Measurements from ENCODE around the gene MACROD2. TPM values are rescaled to one million over a fixed set of nuclear protein-coding genes. Genes with fewer than 3 reads are reported as not detected.

Gene MACROD2
- total and polyA plus RNA-seq, 4 donors = 0.66 to 10.5 (median 3.3) TPM

DNA sequence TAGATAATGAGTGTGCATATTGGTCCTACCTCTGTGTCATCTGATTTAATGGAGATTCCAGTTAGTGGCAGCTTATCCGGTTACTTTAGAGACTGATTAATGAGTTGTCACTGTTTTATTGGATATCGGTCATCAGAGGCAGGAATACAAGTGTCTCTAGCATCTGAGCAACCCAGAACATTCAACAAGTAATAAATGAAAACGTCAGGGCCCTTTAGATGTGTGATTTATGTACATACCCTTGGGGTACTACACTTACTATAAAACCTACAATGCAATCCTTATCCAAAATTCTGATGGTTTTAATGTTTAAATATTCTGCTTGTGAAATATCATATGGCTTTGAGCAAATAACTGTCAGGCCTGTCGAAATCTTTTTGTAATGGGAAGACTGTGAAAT is 1460.0 kb downstream of the MACROD2 start:
- no peaks in the 10 kb centered on the region for H3K27me3 ChIP-seq (ENCODE audit: control insufficient read depth in 4 of 4, insufficient read depth in 4 of 4, low read length in 3 of 4)
- H3K9ac ChIP-seq (ENCODE audit: low read depth in 1 of 2, low read length in 2 of 2) = no peak overlapping the region
- no peaks in the 10 kb centered on the region for H3K9me3 ChIP-seq (ENCODE audit: control insufficient read depth in 4 of 4, low read length in 3 of 4)
- TF ChIP-seq, protein P1, sequence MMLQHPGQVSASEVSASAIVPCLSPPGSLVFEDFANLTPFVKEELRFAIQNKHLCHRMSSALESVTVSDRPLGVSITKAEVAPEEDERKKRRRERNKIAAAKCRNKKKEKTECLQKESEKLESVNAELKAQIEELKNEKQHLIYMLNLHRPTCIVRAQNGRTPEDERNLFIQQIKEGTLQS (IDR thresholded peaks at IDR 0.05) = no peak
- TF ChIP-seq, protein P2, sequence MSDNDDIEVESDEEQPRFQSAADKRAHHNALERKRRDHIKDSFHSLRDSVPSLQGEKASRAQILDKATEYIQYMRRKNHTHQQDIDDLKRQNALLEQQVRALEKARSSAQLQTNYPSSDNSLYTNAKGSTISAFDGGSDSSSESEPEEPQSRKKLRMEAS (IDR thresholded peaks at IDR 0.05) = no peak
- TF ChIP-seq TAF1 (conservative IDR thresholded peaks at IDR 0.05) (no peak), HNF4A (conservative IDR thresholded peaks at IDR 0.05) (no peak), RAD21 (IDR thresholded peaks at IDR 0.05) (no peak), FOXA1 (IDR thresholded peaks at IDR 0.05) (no peak), JUND (IDR thresholded peaks at IDR 0.05) (no peak)
- TF ChIP-seq, protein P3, sequence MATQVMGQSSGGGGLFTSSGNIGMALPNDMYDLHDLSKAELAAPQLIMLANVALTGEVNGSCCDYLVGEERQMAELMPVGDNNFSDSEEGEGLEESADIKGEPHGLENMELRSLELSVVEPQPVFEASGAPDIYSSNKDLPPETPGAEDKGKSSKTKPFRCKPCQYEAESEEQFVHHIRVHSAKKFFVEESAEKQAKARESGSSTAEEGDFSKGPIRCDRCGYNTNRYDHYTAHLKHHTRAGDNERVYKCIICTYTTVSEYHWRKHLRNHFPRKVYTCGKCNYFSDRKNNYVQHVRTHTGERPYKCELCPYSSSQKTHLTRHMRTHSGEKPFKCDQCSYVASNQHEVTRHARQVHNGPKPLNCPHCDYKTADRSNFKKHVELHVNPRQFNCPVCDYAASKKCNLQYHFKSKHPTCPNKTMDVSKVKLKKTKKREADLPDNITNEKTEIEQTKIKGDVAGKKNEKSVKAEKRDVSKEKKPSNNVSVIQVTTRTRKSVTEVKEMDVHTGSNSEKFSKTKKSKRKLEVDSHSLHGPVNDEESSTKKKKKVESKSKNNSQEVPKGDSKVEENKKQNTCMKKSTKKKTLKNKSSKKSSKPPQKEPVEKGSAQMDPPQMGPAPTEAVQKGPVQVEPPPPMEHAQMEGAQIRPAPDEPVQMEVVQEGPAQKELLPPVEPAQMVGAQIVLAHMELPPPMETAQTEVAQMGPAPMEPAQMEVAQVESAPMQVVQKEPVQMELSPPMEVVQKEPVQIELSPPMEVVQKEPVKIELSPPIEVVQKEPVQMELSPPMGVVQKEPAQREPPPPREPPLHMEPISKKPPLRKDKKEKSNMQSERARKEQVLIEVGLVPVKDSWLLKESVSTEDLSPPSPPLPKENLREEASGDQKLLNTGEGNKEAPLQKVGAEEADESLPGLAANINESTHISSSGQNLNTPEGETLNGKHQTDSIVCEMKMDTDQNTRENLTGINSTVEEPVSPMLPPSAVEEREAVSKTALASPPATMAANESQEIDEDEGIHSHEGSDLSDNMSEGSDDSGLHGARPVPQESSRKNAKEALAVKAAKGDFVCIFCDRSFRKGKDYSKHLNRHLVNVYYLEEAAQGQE (IDR thresholded peaks at IDR 0.05) = no peak
- TF ChIP-seq, protein P4, sequence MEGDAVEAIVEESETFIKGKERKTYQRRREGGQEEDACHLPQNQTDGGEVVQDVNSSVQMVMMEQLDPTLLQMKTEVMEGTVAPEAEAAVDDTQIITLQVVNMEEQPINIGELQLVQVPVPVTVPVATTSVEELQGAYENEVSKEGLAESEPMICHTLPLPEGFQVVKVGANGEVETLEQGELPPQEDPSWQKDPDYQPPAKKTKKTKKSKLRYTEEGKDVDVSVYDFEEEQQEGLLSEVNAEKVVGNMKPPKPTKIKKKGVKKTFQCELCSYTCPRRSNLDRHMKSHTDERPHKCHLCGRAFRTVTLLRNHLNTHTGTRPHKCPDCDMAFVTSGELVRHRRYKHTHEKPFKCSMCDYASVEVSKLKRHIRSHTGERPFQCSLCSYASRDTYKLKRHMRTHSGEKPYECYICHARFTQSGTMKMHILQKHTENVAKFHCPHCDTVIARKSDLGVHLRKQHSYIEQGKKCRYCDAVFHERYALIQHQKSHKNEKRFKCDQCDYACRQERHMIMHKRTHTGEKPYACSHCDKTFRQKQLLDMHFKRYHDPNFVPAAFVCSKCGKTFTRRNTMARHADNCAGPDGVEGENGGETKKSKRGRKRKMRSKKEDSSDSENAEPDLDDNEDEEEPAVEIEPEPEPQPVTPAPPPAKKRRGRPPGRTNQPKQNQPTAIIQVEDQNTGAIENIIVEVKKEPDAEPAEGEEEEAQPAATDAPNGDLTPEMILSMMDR (IDR thresholded peaks at IDR 0.05; ENCODE audit: low read depth, low read length, missing input control) = no peak
- DNase-seq (ENCODE audit: low spot score) = no peak
- no peak overlapping the region for H3K27ac ChIP-seq (ENCODE audit: low read depth in 1 of 2, low read length in 2 of 2)
- no peaks in the 10 kb centered on the region for H3K36me3 ChIP-seq (ENCODE audit: control insufficient read depth in 4 of 4, insufficient read depth in 3 of 4, low read depth in 1 of 4, low read length in 3 of 4)
- 58% methylated on average over 4 of the region's 4 CpGs for WGBS
- no peak overlapping the region for H3K4me3 ChIP-seq (ENCODE audit: low read depth in 1 of 3, low read length in 3 of 3)
- no peaks in the 10 kb centered on the region for H3K4me1 ChIP-seq (ENCODE audit: control insufficient read depth in 4 of 4, insufficient read depth in 4 of 4, low read length in 3 of 4)

DNA sequence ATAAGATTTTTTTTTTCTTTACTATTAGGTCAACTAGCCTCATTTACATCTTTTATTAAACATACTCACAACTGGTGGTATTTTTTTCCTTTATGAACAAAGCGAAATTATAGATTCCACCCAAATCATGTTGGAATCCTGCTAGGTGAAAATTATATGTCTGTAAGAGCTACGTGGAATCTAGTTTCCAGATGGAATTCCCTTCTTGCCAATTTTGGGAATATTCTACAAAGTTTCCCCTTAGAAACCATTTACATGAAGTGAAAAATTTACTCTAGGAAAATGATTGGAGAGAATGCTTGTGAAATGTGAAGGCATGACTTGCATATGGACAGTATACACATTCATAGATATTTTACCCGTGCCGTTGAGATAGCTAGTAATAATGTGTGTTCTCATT is 1466.6 kb downstream of the MACROD2 start:
- no peaks in the 10 kb centered on the region for H3K4me1 ChIP-seq (ENCODE audit: control insufficient read depth in 4 of 4, insufficient read depth in 4 of 4, low read length in 3 of 4)
- no peaks in the 10 kb centered on the region for H3K27me3 ChIP-seq (ENCODE audit: control insufficient read depth in 4 of 4, insufficient read depth in 4 of 4, low read length in 3 of 4)
- H3K9ac ChIP-seq (ENCODE audit: low read depth in 1 of 2, low read length in 2 of 2) = no peak overlapping the region
- TF ChIP-seq JUND (IDR thresholded peaks at IDR 0.05) (no peak), YY1 (IDR thresholded peaks at IDR 0.05) (no peak), HNF4A (conservative IDR thresholded peaks at IDR 0.05) (no peak), FOXA2 (IDR thresholded peaks at IDR 0.05) (no peak), RXRA (IDR thresholded peaks at IDR 0.05) (no peak), HNF4G (IDR thresholded peaks at IDR 0.05) (no peak)
- TF ChIP-seq, protein P4 (IDR thresholded peaks at IDR 0.05; ENCODE audit: low read depth, low read length, missing input control) = no peak
- 94% methylated on average over 4 of the region's 4 CpGs for WGBS
- H3K36me3 ChIP-seq (ENCODE audit: control insufficient read depth in 4 of 4, insufficient read depth in 3 of 4, low read depth in 1 of 4, low read length in 3 of 4) = no peaks in the 10 kb centered on the region
- H3K4me3 ChIP-seq (ENCODE audit: low read depth in 1 of 3, low read length in 3 of 3) = no peak overlapping the region
- no peak for DNase-seq (ENCODE audit: low spot score)
- H3K27ac ChIP-seq (ENCODE audit: low read depth in 1 of 2, low read length in 2 of 2) = no peak overlapping the region
- H3K9me3 ChIP-seq (ENCODE audit: control insufficient read depth in 4 of 4, low read length in 3 of 4) = peaks cover 0 to 2% (median 0%) of the 10 kb centered on the region in 4 donors

Data from liver (tissue), 9 donors.